Endometrial microvascular endothelial cells (primary cell): ENCODE results near the gene FCGR1A. TPM values are rescaled to one million over a fixed set of nuclear protein-coding genes. Genes with fewer than 3 reads are reported as not detected.
"Not testable (repeated sequence)": the region's sequence is repeated elsewhere in the genome, so short reads cannot be mapped to it uniquely, and the experiment has no call there.

Experiments used
- in situ Hi-C: cut with HindIII; loops from 2 replicates; pipeline ENCODE4 v1.10.0; 2017; ENCODE audit warnings: low sequenced_read_pairs, low pct_unique_long_range_greater_than_20kb; ENCODE audit errors: inconsistent ontology term
- total RNA-seq: library from RNA; depleted of rRNA; stranded (reverse); fragments of >200 nt; gene quantifications from one replicate; pipeline ENCODE4 v1.2.3, GENCODE V29; 2015; ENCODE audit errors: inconsistent ontology term

Gene FCGR1A
- total RNA-seq, 1 donor from 2014 or later = not detected

DNA sequence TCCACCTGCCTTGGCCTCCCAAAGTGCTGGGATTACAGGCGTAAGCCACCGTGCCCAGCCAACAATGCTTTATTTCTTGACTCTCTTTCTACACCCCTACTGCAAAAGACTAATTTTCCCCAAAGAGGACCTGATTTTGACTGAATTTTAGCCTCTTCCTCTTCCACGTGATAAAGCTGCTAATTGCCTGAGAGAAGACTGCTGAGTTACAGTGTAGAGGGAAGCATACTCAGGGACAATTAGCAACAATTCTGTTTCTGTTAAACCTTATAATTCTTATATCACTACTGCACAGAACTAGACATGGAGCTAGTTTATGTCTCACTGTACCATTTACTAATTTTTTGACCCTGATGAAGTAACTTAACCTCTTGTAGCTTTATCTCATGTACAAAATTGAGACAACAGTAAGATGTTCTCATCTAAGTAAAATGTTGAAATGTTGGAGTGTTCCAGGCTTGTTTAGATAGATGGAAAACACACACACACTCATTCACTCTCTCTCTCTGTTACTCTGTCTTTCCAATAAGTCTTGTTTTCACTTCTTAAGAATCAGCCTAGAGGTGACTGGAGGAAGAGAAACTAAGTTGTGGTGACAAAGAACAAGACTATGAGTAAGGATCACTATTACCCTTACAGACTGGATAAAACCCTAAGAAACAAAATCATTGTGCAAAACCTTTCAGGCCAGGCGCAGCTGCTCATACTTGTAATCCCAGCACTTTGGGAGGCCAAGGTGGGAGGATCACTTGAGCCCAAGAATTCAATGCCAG, 10.7 kb upstream of the FCGR1A start:
- in situ Hi-C loops = not testable (repeated sequence)

GRCh38 chr1:149775510-149776147, 6.9 kb upstream of the FCGR1A start:
- in situ Hi-C loops = not testable (repeated sequence)

- in situ Hi-C loops = not testable (repeated sequence)
Measured at GRCh38 chr1:149777084-149777483, 5.4 kb upstream of the FCGR1A start.

DNA sequence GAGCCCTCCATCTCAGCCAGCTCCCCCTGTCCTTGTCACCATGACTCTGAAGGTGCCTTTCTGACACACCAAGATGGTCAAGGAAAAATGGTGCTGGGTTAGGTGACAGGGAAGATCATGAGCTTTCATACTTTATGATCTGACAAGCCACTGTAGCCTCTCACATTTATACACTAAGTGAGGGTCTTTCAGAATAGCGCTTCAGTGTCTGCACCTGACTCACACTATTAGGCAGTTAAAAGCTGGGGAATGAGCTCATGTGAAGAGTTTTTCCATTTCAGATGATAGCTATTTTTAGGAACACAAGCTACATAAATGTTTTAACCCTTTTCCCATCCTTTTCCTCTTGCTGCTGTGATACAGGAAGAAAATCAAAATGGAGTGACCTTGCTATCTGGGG, 4.2 kb upstream of the FCGR1A start:
- in situ Hi-C loops = not testable (repeated sequence)

DNA sequence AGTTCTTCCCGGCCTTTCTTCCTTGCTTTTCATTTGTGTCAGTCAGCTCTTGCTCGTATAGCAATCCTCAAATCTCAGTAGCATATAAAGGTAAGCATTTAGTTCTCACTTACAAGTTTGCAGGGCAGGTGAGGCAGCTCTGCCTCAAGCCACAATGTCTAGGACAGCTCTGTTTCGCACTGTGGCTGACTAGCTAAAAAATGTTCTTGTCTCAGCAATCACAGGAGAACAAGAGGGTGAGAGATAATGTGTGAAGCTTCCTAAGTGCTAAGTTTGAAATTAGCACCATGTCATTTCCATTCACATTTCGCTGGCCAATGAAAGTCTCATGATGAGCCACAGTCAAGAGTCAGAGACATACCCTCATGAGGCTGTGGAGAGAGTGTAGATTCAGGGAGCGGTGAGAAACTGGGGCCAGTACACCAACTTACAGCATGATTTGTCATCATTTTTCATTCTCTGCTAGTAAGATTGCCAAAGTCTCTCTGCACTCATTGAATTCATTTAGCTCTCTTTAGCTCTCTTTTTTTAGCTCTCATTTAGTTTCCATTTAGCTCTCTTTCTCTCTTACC, 995 bp upstream of the FCGR1A start:
- in situ Hi-C loops = not testable (repeated sequence)

GRCh38 chr1:149783289-149783688, 795 bp downstream of the FCGR1A start:
- in situ Hi-C loops = not testable (repeated sequence)

DNA sequence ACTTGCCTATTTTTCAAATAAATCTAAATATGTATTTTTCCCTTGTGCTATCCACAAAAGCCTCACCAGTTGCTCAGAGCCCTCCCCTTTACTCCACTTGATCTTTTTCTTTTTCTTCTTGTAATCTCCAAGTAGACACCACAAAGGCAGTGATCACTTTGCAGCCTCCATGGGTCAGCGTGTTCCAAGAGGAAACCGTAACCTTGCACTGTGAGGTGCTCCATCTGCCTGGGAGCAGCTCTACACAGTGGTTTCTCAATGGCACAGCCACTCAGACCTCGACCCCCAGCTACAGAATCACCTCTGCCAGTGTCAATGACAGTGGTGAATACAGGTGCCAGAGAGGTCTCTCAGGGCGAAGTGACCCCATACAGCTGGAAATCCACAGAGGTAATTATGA, 1.4 kb downstream of the FCGR1A start:
- in situ Hi-C loops = not testable (repeated sequence)

DNA sequence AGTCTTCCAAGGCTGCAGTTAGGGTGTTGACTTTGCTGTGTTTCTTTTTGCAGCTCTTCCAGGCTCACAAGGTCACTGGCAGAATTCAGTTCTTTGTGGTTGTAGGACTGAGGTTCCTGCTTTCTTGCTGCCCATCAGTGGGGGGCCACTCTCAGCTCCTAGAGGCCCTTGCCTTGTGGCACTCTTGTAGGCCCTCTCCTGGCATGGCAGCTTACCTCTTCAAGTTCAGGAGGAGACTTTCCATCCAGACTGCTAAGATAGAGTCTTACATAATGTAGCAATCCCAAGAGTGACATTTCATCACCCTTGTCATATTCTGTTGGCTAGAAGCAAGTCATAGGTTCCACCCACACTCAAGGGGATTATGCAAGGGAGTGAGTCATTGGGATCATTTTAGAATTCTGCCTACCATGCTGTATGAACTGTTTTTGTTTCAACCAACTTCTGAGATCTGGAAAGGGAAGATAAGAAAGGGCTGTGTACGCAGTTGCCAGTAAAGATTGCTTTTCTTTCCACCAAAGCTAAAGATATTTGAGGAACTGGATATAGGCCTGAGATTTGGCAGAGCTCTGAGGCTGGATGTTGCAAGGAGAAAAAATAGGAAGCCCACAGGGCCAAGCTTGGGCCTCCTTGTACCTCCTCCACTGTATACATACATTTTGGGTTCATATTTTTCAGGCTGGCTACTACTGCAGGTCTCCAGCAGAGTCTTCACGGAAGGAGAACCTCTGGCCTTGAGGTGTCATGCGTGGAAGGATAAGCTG, 5.4 kb downstream of the FCGR1A start:
- in situ Hi-C loops = not testable (repeated sequence)

- in situ Hi-C loops = not testable (repeated sequence)
Measured at GRCh38 chr1:149792502-149792901, 10.0 kb downstream of the FCGR1A start.

GRCh38 chr1:149792912-149793515, 10.5 kb downstream of the FCGR1A start:
- in situ Hi-C loops = not testable (repeated sequence)

DNA sequence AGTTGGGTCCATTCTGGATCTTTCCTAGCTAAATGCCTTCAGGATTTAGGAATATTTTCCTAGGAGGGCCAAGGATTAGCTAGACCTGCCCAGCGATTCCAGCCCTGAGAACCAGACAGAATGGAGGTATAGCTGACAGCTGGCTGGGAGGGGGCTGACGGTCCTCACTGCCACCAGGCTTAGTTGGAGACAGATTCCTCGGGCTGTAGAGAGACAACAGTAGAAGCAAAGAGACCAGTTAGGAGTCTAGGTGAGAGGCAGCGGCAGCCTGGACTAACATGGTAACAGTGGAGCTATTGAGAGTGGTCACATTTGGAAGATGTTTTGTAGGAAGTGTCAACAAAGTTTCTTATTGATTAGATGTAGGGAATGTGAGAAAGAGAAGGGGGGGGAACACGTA, 11.4 kb downstream of the FCGR1A start:
- in situ Hi-C loops = not testable (repeated sequence)

DNA sequence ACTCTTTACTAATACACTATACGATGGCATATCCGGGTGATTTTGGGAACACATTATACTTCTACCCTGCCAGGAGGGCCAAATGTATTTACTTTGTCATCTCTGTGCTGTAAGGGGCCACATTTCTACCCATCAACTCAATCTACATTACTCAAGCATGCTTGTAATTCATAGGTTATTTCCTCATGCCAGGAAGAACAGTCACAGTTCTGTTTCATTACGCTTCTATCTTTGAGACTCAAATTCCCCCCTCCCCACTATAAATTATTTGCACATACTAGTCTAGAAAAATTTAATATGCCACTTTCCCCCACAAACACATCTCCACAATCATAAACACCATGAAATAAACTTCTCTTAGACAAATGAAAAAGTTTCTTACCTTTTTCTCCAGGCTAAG, 19.1 kb downstream of the FCGR1A start:
- in situ Hi-C loops = not testable (repeated sequence)

GRCh38 chr1:149804417-149805080, 22.1 kb downstream of the FCGR1A start:
- in situ Hi-C loops = not testable (repeated sequence)

DNA sequence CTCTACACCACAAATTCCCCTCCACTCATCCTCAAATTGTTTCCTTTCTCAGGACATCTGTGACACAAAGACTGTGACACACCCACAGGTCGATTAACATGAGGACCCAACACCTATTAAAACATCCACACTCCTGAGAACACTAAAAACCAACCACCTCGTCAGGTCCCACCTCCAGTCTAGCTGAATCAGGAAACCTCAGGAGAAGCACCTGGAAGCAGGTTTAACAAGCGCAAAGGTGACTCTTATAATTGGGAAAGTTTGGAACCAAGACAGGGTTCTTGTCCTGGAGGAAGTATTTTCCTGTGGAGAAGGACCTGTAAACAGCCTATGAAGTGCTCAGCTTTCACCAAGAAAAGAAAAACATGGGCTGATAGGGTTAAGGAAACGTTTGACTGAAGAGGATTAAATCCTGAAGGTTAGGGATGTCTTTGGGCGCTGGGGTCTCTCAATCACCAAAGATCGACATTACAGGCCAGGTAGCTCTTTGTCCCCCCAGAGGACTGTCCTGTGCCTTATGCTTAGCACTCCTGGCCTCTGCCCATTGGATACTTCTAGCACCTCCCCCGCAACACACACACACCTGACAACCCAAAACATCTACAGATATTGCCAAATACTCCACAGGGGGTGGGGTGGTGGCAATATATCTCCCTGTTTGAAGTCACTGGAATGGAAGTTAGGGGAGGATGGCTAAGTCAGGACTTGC, 28.4 kb downstream of the FCGR1A start:
- in situ Hi-C loops = not testable (repeated sequence)

GRCh38 chr1:149811514-149811889, 29.0 kb downstream of the FCGR1A start:
- in situ Hi-C loops = not testable (repeated sequence)

DNA sequence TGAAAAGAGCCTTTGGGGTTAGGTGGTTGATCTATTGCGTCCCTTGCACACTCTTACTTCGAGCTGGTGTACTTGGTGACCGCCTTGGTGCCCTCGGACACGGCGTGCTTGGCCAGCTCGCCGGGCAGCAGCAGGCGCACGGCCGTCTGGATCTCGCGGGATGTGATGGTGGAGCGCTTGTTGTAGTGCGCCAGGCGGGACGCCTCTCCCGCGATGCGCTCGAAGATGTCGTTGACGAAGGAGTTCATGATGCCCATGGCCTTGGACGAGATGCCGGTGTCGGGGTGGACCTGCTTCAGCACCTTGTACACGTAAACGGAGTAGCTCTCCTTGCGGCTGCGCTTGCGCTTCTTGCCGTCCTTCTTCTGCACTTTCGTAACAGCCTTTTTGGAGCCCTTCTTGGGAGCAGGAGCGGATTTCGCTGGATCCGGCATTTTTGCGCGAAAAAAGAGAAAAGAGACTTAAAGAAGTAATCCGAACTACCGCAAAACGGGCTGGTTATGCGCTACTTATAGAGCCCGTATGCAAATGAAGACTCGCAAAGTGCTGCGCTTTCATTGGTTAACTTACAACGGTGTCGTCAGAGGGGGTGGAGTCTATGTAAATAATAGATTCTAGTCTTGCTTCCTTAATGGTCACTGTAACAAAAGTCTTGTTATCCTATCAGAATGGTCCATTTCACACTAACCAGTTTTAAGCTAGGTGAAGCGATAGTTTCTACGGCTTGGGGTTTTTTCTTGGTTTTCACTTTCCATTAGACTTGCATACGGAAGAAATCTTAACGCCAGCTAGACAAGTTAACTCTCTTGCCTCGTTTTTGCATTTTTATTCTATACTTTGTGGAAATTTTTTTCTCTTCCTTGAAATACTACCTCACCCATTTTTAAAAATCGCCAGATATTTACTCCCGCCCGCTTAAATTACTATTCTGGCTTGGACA, 29.7 kb downstream of the FCGR1A start:
- in situ Hi-C loops = not testable (repeated sequence)
